Liver (tissue), 3 donors: ENCODE data around the gene KRTAP1-3.

Source experiments
- CTCF ChIP-seq: fragments of 150-350 bp; IDR thresholded peaks from 2 replicates; pipeline ENCODE4 v1.5.1; 2017; ENCODE audit warnings: improper control_type of control experiment, low read depth, low read length; ENCODE audit not compliant: missing input control
- EGR1 ChIP-seq, 2 donors: IDR thresholded peaks; 2 replicates each; pipeline ENCODE4 v1.6.1; 2016 to 2018; ENCODE audit warnings: antibody characterized with exemption in 2 of 2, low read depth in 2 of 2
- YY1 ChIP-seq: IDR thresholded peaks from 2 replicates; pipeline ENCODE4 v1.6.1; 2016; ENCODE audit warnings: antibody characterized with exemption, mild to moderate bottlenecking
- donor health status: healthy.
- donor health status: healthy.

GRCh38 chr17:41009936-41010335 is 24.7 kb downstream of the KRTAP1-3 start:
- no peak for TF ChIP-seq YY1
- no peak for TF ChIP-seq EGR1 (IDR thresholded peaks at IDR 0.05; ENCODE audit: low read depth in 2 of 2)
- no peak for TF ChIP-seq CTCF
